Lower lobe of right lung (tissue), 2 donors: ENCODE results near the gene PTP4A2. TPM values are rescaled to one million over a fixed set of nuclear protein-coding genes. Genes with fewer than 3 reads are reported as not detected.
A peak's percentile ranks its signal among the peaks of the same experiment; 100 is the strongest.
"Not testable (repeated sequence)": the region's sequence is repeated elsewhere in the genome, so short reads cannot be mapped to it uniquely, and the experiment has no call there.

Experiments used
- ATAC-seq, 2 donors: fragments of 200-7000 bp; cut with Tn5 transposase; one replicate each; pipeline ENCODE4 v1.9.1; 2020 to 2022; ENCODE audit warnings: mild to moderate bottlenecking in 2 of 2, moderate library complexity in 2 of 2
- DNase-seq: peaks from one replicate; pipeline ENCODE4 v3.0.0-alpha.2; 2020
- H3K27ac ChIP-seq: fragments of 200-600 bp; one replicate; pipeline ENCODE4 v1.8.0; 2022
- H3K27me3 ChIP-seq: fragments of 200-600 bp; one replicate; pipeline ENCODE4 v1.8.0; 2022; ENCODE audit warnings: low read depth
- H3K36me3 ChIP-seq: fragments of 200-600 bp; one replicate; pipeline ENCODE4 v1.8.0; 2022; ENCODE audit warnings: mild to moderate bottlenecking
- H3K4me1 ChIP-seq: fragments of 200-600 bp; one replicate; pipeline ENCODE4 v1.8.0; 2022
- H3K4me3 ChIP-seq: fragments of 200-600 bp; one replicate; pipeline ENCODE4 v1.8.0; 2022; ENCODE audit warnings: mild to moderate bottlenecking
- H3K9me3 ChIP-seq: fragments of 200-600 bp; one replicate; pipeline ENCODE4 v1.8.0; 2022
- intact Hi-C: fragments of 100-400 bp; cut with DNase I; formaldehyde crosslinking; loops from one replicate; pipeline ENCODE4 v1.11.0; 2022
- total RNA-seq: library from RNA; stranded (reverse); fragmentation: NEBNext Ultra II Directional; extraction: Animal tissue kit (Norgen Biotek cat#: 25700); gene quantifications from one replicate; pipeline ENCODE4 v1.2.1, GENCODE V29; 2021
- TF ChIP-seq, protein P1 (sequence below): fragments of 200-600 bp; IDR thresholded peaks from one replicate; pipeline ENCODE4 v1.8.0; 2022; ENCODE audit warnings: antibody characterized with exemption, mild to moderate bottlenecking
- donor health status: DM: no; HTN: yes; CAD: no; lungs with severe emphysema.

The PTP4A2 gene
- total RNA-seq, 1 donor from 2014 or later, result 205 TPM

- Histone ChIP-seq H3K27me3 (no peaks in the 10 kb centered on the region), H3K36me3 (no peaks in the 10 kb centered on the region), H3K4me1 (peaks cover 100% of the 10 kb centered on the region), H3K27ac (peak overlapping the region; percentile 7), H3K9me3 (no peaks in the 10 kb centered on the region), H3K4me3 (peak overlapping the region; percentile 1)
- intact Hi-C loops, result no loop called here
- DNase-seq, result no peak
- TF ChIP-seq, protein P1, sequence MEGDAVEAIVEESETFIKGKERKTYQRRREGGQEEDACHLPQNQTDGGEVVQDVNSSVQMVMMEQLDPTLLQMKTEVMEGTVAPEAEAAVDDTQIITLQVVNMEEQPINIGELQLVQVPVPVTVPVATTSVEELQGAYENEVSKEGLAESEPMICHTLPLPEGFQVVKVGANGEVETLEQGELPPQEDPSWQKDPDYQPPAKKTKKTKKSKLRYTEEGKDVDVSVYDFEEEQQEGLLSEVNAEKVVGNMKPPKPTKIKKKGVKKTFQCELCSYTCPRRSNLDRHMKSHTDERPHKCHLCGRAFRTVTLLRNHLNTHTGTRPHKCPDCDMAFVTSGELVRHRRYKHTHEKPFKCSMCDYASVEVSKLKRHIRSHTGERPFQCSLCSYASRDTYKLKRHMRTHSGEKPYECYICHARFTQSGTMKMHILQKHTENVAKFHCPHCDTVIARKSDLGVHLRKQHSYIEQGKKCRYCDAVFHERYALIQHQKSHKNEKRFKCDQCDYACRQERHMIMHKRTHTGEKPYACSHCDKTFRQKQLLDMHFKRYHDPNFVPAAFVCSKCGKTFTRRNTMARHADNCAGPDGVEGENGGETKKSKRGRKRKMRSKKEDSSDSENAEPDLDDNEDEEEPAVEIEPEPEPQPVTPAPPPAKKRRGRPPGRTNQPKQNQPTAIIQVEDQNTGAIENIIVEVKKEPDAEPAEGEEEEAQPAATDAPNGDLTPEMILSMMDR, result no peak
- ATAC-seq, result peak in 1 of 2 donors; percentile 13
Measured at GRCh38 chr1:31930836-31931592, 7.2 kb downstream of the PTP4A2 start.

DNA sequence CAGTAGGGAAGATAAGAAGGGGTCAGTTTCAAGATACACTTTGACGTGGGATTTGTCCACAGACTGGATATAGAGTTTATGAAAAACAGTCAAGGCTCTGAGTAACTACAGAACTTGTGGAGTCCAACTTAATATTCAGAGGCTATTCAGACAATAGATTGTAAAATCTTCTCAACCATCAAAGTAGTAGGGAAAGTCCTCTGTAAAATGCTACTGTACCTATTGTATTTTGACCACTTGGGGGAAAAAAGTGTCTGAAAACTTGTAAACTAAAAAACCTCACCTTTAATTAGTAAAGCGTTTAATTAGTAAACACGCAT is 10.5 kb downstream of the PTP4A2 start:
- no peak for ATAC-seq
- intact Hi-C loops, result no loop called here

DNA sequence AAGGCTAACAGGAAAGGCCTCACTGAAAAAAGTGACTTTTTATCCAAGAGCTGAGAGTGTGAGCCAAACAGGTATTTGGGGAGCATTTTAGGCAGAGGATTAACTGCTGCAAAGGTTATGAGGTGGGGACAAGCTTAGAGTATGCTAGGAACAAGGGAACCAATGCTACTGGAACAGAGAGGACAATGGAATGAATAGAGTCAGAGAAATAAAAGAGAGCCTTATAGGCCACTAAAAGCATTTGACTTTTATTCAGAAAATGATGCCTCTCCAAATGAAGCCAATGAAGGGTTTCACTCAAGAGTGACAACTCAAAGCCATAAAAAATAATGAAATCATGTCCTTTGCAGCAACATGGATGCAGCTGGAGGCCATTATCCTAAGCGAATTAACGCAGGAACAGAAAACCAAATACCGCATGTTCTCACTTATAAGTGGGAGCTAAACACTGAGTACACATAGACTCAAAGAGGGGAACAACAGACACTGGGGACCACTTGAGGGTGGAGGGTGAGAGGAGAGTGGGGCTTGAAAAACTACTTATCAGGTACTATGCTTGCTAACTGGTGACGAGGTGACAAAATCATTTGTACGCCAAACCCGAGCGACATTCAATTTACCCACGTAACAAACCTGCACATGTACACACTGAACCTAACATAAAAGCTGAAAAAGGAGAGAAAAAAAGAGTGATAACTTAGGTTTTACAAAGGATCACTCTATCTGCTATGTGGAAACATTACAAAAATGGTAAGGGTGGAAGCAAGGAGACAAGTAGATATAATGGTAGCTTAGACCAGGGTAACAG is 11.1 kb downstream of the PTP4A2 start:
- ATAC-seq (peak; percentile 64 to 74), DNase-seq (no peak)
- H3K4me1 ChIP-seq, result peaks cover 98% of the 10 kb centered on the region
- no peaks in the 10 kb centered on the region for H3K27me3 ChIP-seq
- intact Hi-C loops, result no loop called here
- TF ChIP-seq, protein P1, result no peak
- peak overlapping the region; percentile 9 for H3K4me3 ChIP-seq
- H3K9me3 ChIP-seq, result no peaks in the 10 kb centered on the region
- H3K36me3 ChIP-seq, result no peaks in the 10 kb centered on the region
- no peak overlapping the region for H3K27ac ChIP-seq

More for the DNA sequence above, 10.5 kb downstream of the PTP4A2 start:
- H3K4me3 ChIP-seq, result no peak overlapping the region
- no peak overlapping the region for H3K27ac ChIP-seq
- TF ChIP-seq, protein P1, result no peak
- peaks cover 98% of the 10 kb centered on the region for H3K4me1 ChIP-seq
- DNase-seq, result no peak
- H3K27me3 ChIP-seq, result no peaks in the 10 kb centered on the region
- no peaks in the 10 kb centered on the region for H3K9me3 ChIP-seq
- H3K36me3 ChIP-seq, result no peaks in the 10 kb centered on the region

GRCh38 chr1:31926252-31926651 is 11.9 kb downstream of the PTP4A2 start:
- Histone ChIP-seq H3K9me3 (no peaks in the 10 kb centered on the region), H3K4me1 (peaks cover 98% of the 10 kb centered on the region), H3K36me3 (no peaks in the 10 kb centered on the region), H3K4me3 (no peak overlapping the region), H3K27ac (no peak overlapping the region), H3K27me3 (no peaks in the 10 kb centered on the region)
- ATAC-seq (no peak), DNase-seq (no peak)
- intact Hi-C loops, result no loop called here
- TF ChIP-seq, protein P1, result no peak

DNA sequence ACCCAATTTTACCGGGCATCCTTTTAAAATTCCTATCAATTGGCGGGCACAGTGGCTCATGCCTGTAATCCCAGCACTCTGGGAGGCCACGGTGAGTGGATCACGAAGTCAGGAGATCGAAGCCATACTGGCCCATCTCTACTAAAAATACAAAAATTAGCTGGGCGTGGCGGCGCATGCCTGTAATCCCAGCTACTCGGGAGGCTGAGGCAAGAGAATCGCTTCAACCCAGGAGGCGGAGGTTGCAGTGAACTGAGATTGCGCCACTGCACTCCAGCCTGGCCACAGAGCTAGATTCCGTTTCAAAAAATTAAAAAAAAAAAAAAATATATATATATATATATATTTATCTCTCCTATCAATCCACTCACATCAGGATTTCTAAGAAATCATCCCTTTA is 12.3 kb downstream of the PTP4A2 start:
- H3K27ac ChIP-seq, H3K27me3 ChIP-seq, H3K4me3 ChIP-seq, intact Hi-C loops, H3K9me3 ChIP-seq, ATAC-seq, H3K36me3 ChIP-seq, DNase-seq: not testable (repeated sequence)
- peaks cover 96% of the 10 kb centered on the region for H3K4me1 ChIP-seq

DNA sequence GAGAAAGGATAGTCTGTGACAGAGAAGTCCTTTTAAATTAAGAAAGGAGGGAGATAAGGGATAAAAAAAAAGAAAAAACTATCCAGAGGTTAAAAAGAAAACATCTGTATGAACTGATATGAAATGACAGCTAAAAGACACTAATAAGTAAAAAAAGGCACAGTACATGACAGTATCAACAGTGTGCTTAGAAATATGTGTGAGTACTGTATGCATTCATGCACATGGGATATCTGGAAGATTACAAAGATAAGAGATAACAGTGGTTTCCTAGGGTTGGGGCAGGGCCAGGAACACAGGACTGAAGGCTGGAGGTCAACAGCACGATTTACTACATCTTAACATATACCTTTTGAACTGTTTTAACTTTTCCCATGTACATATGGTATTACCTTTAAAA is 13.3 kb downstream of the PTP4A2 start:
- no peak overlapping the region for H3K4me3 ChIP-seq
- ATAC-seq, result no peak
- H3K4me1 ChIP-seq, result peaks cover 92% of the 10 kb centered on the region
- TF ChIP-seq, protein P1, result no peak
- H3K27me3 ChIP-seq, result no peaks in the 10 kb centered on the region
- H3K36me3 ChIP-seq, result no peaks in the 10 kb centered on the region
- H3K27ac ChIP-seq, result no peak overlapping the region
- intact Hi-C loops, result no loop called here
- H3K9me3 ChIP-seq, result no peaks in the 10 kb centered on the region
- DNase-seq, result no peak
